A549 (cell line): Measurements from ENCODE around the gene CNNM3. TPM values are rescaled to one million over a fixed set of nuclear protein-coding genes. Genes with fewer than 3 reads are reported as not detected.

Experiments used
- ATAC-seq, 2 experiments: fragments of 200-7000 bp in 1 of 2; fragments of >200 bp in 1 of 2; cut with Nextera tagmentation in 1 of 2; cut with Tn5 transposase in 1 of 2; 3 replicates each; pipeline versions ENCODE4 v1.8.0 to v1.9.1; 2018 to 2020; ENCODE audit warnings: mild to moderate bottlenecking in 1 of 2, moderate library complexity in 1 of 2
- CTCF ChIA-PET: fragments of 300-600 bp; sonication (Branson Sonifier 250); formaldehyde crosslinking; extraction: SDS; loops from one replicate; lab custom pipeline; 2021; ENCODE audit warnings: antibody characterized with exemption, inconsistent platforms; lab: Yijun Ruan, JAX
- POLR2A ChIA-PET: fragments of 350-600 bp; formaldehyde crosslinking; extraction: SDS; loops from one replicate; lab custom pipeline; 2021; ENCODE audit warnings: antibody characterized with exemption, inconsistent platforms; lab: Yijun Ruan, JAX
- DNase-seq, 2 experiments: peaks; one replicate each; pipeline versions ENCODE4 v3.0.0 to v3.0.0-alpha.2; 2011 to 2016; ENCODE audit warnings: low read depth in 1 of 2, low spot score in 1 of 2
- FAIRE-seq: peaks from 2 replicates; lab custom pipeline; 2011; peaks lifted over from hg19 to GRCh38; lab: Jason Lieb, UNC
- H3K27ac ChIP-seq, 2 experiments: fragments of >200 bp; sonication (Bioruptor Twin); formaldehyde crosslinking; 3 replicates each; pipeline ENCODE4 v1.5.1; 2016 to 2017
- H3K4me1 ChIP-seq: fragments of >200 bp; sonication (Bioruptor Twin); formaldehyde crosslinking; 3 replicates; pipeline ENCODE4 v1.6.1; 2016
- H3K4me2 ChIP-seq: fragments of >200 bp; sonication (Bioruptor Twin); formaldehyde crosslinking; 3 replicates; pipeline ENCODE4 v1.6.1; 2016
- H3K4me3 ChIP-seq: fragments of >200 bp; sonication (Bioruptor Twin); formaldehyde crosslinking; 3 replicates; pipeline ENCODE4 v1.5.1; 2016
- H3K9me3 ChIP-seq: fragments of >200 bp; sonication (Bioruptor Twin); formaldehyde crosslinking; 3 replicates; pipeline ENCODE4 v1.6.1; 2016
- BCL3 ChIP-seq: fragments of >200 bp; sonication (Bioruptor Twin); formaldehyde crosslinking; IDR thresholded peaks from 3 replicates; pipeline ENCODE4 v1.6.1; 2016
- BHLHE40 ChIP-seq: IDR thresholded peaks from 2 replicates; pipeline ENCODE4 v1.6.1; 2012; ENCODE audit warnings: low read depth, low read length, inconsistent platforms
- E2F6 ChIP-seq: IDR thresholded peaks from 2 replicates; pipeline ENCODE4 v1.6.1; 2012; ENCODE audit warnings: low read depth, borderline replicate concordance
- EP300 ChIP-seq, 2 experiments: fragments of >200 bp; sonication (Bioruptor Twin); formaldehyde crosslinking; IDR thresholded peaks; 2 replicates in 1 of 2; 3 replicates in 1 of 2; pipeline ENCODE4 v1.6.1; 2016 to 2017
- FOSL2 ChIP-seq, 2 experiments: fragments of 450-650 bp in 1 of 2; fragments of >200 bp in 1 of 2; sonication (Bioruptor Twin) in 1 of 2; formaldehyde crosslinking; IDR thresholded peaks; 2 replicates each; pipeline versions ENCODE4 v1.5.0 to v1.6.1; 2016 to 2020; ENCODE audit warnings: mild to moderate bottlenecking in 1 of 2, moderate library complexity in 1 of 2
- FOXS1 ChIP-seq: fragments of 250-450 bp; sonication (Bioruptor Pico); IDR thresholded peaks from 2 replicates; pipeline ENCODE4 v1.5.0; 2020; ENCODE audit warnings: mild to moderate bottlenecking, moderate library complexity
- GATA3 ChIP-seq: IDR thresholded peaks from 2 replicates; pipeline ENCODE4 v1.6.1; 2012; ENCODE audit warnings: borderline replicate concordance
- MAX ChIP-seq: IDR thresholded peaks from 2 replicates; pipeline ENCODE4 v1.6.1; 2012
- RAD21 ChIP-seq, 2 experiments: fragments of >200 bp in 1 of 2; sonication (Bioruptor Twin) in 1 of 2; formaldehyde crosslinking in 1 of 2; IDR thresholded peaks in 1 of 2; conservative IDR thresholded peaks in 1 of 2; 2 replicates in 1 of 2; 3 replicates in 1 of 2; pipeline ENCODE4 v1.6.1; 2012 to 2018; ENCODE audit warnings: inconsistent platforms in 1 of 2
- RFX5 ChIP-seq: fragments of 450-650 bp; IDR thresholded peaks from 2 replicates; pipeline ENCODE4 v1.7.1; 2014; ENCODE audit warnings: antibody characterized with exemption, mild to moderate bottlenecking, moderate library complexity
- SMC3 ChIP-seq: fragments of >200 bp; sonication (Bioruptor Twin); formaldehyde crosslinking; IDR thresholded peaks from 3 replicates; pipeline ENCODE4 v1.6.1; 2018; ENCODE audit warnings: inconsistent platforms
- SREBF2 ChIP-seq: fragments of 450-650 bp; IDR thresholded peaks from 2 replicates; pipeline ENCODE4 v1.6.1; 2014; ENCODE audit warnings: mild to moderate bottlenecking, moderate library complexity
- TP53 ChIP-seq: fragments of 250-450 bp; sonication (Bioruptor Pico); IDR thresholded peaks from 2 replicates; pipeline ENCODE4 v1.5.0; 2021; ENCODE audit warnings: mild to moderate bottlenecking, moderate library complexity
- ZC3H11A ChIP-seq: fragments of 450-650 bp; IDR thresholded peaks from 2 replicates; pipeline ENCODE4 v1.6.1; 2014; ENCODE audit warnings: antibody characterized with exemption, mild to moderate bottlenecking
- WGBS: methylation state at CpG from one replicate; pipeline ENCODE4 v1.1.6; 2017; ENCODE audit errors: missing lambda C conversion rate; 5-methylcytosine and 5-hydroxymethylcytosine counted together
- polyA plus RNA-seq, 4 experiments: library from polyadenylated mRNA; depleted of rRNA in 3 of 4; stranded (reverse); fragments of >200 nt; fragmentation: RNase III in 1 of 4; extraction: RNeasy Plus Mini Kit Qiagen cat#74134 plus additional on column Dnase treatment in 1 of 4; gene quantifications; 2 replicates in 3 of 4; 3 replicates in 1 of 4; pipeline ENCODE4 v1.2.3, GENCODE V29; 2011 to 2017
- TF ChIP-seq, protein P1 (sequence below): fragments of >200 bp; sonication (Bioruptor Twin); formaldehyde crosslinking; IDR thresholded peaks from 3 replicates; pipeline ENCODE4 v1.5.1; 2016

CNNM3 gene
- polyA plus RNA-seq, 2 of the 4 experiments (the other 2 are of a cell fraction), result 11.8 to 14.1 TPM

GRCh38 chr2:96801005-96801785 lies 14.9 kb upstream of the CNNM3 start:
- H3K9me3 ChIP-seq, result no peaks in the 10 kb centered on the region
- peaks cover 7% of the 10 kb centered on the region; the same call in 1 of the 3 replicates for H3K4me1 ChIP-seq
- FAIRE-seq (no peak), DNase-seq (peak; percentile 68 to 72), ATAC-seq (peak; percentile 93 to 98)
- no peak overlapping the region for H3K4me3 ChIP-seq
- TF ChIP-seq ZC3H11A (no peak), FOSL2 (IDR thresholded peaks at IDR 0.05) (no peak), FOSL2 (CRISPR knock-in tag; IDR thresholded peaks at IDR 0.05) (no peak), RFX5 (no peak), TP53 (CRISPR knock-in tag) (no peak), E2F6 (no peak), MAX (peak; percentile 57; the same call in 1 of the 2 replicates), SMC3 (peak; percentile 91), RAD21 (conservative IDR thresholded peaks at IDR 0.05 in 1 of 2, IDR thresholded peaks at IDR 0.05 in 1 of 2) (peak; percentile 85 to 90), BHLHE40 (no peak), GATA3 (no peak), SREBF2 (0 out of 2 replicates have a peak, but pooled peaks have one; percentile 8), BCL3 (no peak)
- TF ChIP-seq, protein P1, sequence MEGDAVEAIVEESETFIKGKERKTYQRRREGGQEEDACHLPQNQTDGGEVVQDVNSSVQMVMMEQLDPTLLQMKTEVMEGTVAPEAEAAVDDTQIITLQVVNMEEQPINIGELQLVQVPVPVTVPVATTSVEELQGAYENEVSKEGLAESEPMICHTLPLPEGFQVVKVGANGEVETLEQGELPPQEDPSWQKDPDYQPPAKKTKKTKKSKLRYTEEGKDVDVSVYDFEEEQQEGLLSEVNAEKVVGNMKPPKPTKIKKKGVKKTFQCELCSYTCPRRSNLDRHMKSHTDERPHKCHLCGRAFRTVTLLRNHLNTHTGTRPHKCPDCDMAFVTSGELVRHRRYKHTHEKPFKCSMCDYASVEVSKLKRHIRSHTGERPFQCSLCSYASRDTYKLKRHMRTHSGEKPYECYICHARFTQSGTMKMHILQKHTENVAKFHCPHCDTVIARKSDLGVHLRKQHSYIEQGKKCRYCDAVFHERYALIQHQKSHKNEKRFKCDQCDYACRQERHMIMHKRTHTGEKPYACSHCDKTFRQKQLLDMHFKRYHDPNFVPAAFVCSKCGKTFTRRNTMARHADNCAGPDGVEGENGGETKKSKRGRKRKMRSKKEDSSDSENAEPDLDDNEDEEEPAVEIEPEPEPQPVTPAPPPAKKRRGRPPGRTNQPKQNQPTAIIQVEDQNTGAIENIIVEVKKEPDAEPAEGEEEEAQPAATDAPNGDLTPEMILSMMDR, result peak; percentile 83
- no peak overlapping the region for H3K4me2 ChIP-seq
- CTCF ChIA-PET, result interaction anchor here (0.7 to 6.0 kb wide), 30 partner anchors 10 to 808 kb away, joined by 3 to 81 read pairs (median 4); partner anchors contain the start of genes CNNM3 and CNNM4
- peak overlapping the region; percentile 23 to 69; a peak in 3 of 6 replicates for H3K27ac ChIP-seq
- WGBS, result 33% methylated on average over 13 of the region's 15 CpGs
- POLR2A ChIA-PET, result interaction anchor here (1.0 kb wide), 1 partner anchor 15 kb away, joined by 4 read pairs; the partner anchor contains the start of gene CNNM3

DNA sequence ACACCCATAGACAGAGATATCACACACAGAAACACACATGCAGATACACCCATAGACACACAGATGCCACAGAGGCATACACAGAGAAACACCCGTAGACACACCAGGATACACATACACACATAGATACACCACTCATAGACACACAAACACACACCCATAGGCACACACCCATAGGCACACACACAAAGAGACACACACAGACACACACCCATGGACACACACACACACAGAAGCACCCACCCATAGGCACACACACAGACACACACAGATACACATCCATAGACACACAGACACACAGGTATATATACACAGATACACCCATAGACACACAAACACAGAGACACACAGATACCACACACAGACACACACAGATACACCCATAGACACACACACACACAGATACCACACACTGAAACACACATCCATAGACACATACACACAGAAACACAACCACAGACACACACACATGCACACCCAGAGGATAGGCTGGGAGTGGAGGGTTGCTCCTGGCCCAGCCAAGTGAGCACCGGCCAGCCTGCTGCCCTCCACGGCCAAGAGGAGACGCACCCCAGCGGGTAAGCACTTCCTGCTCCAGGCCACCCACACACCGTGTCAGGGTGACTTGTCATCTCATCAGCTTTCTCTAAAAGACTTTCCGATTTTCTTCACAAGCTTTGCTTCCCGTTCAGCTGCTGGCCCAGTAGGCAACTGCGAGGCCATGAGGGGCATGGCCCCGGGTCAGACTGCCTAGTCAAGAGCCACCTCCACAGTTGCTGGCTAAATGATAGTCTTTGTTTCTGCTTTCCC lies 14.1 kb upstream of the CNNM3 start:
- H3K27ac ChIP-seq, result no peak overlapping the region; a peak in 1 of 6 replicates
- ChIA-PET POLR2A (no interaction called here), CTCF (interaction anchor here (0.6 to 6.0 kb wide), 19 partner anchors 9 to 261 kb away, joined by 3 to 81 read pairs (median 5); partner anchors contain the start of genes ANKRD39, CNNM3 and CNNM4)
- DNase-seq (no peak), FAIRE-seq (no peak), ATAC-seq (no peak)
- H3K4me3 ChIP-seq, result no peak overlapping the region
- H3K4me1 ChIP-seq, result peaks cover 7% of the 10 kb centered on the region; the same call in 1 of the 3 replicates
- no peaks in the 10 kb centered on the region for H3K9me3 ChIP-seq
- WGBS, result 90% methylated on average over 10 of the region's 10 CpGs
- no peak overlapping the region for H3K4me2 ChIP-seq
- no peak for TF ChIP-seq E2F6
- TF ChIP-seq EP300 (IDR thresholded peaks at IDR 0.05), result no peak
- no peak for TF ChIP-seq FOXS1 (CRISPR knock-in tag)
- TF ChIP-seq TP53 (CRISPR knock-in tag), result no peak
